GM12872 (cell line): ENCODE measurements around the gene SPDEF.

ENCODE experiments used
- TF ChIP-seq, protein P1 (sequence below): IDR thresholded peaks from 3 replicates; pipeline ENCODE4 v1.5.1; 2011; ENCODE audit warnings: low read depth, mild to moderate bottlenecking, low read length, moderate library complexity; ENCODE audit not compliant: insufficient read depth

SPDEF gene

DNA sequence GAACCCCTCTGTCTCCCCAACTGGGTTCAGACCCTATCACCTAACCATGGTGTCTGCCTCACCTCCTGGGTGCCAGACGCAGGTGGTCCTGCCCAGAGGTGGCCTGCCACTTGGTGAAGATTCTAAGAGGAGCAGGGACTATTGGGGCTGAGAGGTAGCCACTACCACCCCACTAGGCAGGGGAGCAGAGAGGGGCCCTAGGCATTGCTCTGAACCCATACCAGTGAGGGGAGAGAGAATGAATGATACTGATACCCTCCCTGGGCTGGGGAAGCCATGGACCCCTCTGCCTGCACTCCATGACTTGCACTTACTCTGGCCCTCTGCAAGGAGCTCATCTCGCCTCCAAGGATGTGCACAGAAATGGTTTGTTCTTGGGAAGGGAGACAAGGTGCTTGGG lies 31.7 kb upstream of the SPDEF start:
- TF ChIP-seq, protein P1, sequence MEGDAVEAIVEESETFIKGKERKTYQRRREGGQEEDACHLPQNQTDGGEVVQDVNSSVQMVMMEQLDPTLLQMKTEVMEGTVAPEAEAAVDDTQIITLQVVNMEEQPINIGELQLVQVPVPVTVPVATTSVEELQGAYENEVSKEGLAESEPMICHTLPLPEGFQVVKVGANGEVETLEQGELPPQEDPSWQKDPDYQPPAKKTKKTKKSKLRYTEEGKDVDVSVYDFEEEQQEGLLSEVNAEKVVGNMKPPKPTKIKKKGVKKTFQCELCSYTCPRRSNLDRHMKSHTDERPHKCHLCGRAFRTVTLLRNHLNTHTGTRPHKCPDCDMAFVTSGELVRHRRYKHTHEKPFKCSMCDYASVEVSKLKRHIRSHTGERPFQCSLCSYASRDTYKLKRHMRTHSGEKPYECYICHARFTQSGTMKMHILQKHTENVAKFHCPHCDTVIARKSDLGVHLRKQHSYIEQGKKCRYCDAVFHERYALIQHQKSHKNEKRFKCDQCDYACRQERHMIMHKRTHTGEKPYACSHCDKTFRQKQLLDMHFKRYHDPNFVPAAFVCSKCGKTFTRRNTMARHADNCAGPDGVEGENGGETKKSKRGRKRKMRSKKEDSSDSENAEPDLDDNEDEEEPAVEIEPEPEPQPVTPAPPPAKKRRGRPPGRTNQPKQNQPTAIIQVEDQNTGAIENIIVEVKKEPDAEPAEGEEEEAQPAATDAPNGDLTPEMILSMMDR: no peak

DNA sequence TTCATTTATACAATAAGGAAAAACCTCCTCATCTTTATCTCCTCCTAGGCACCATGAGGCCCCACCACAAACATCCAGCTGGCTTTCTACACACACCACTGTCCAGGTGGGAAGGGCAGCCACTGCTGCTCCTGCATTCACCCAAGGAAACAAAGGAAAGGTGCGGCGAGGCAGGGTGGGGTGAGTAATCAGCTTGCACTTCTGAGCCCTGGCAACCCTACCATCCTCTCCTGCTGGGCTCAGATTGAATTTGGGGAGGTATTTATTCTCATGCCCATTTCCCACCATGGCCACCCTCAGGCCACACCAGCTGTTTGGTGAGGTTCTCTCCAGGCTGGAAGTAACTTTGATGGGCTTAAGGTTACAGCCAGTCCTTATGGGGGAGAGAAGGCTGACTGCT lies 31.2 kb upstream of the SPDEF start:
- TF ChIP-seq, protein P1: no peak

DNA sequence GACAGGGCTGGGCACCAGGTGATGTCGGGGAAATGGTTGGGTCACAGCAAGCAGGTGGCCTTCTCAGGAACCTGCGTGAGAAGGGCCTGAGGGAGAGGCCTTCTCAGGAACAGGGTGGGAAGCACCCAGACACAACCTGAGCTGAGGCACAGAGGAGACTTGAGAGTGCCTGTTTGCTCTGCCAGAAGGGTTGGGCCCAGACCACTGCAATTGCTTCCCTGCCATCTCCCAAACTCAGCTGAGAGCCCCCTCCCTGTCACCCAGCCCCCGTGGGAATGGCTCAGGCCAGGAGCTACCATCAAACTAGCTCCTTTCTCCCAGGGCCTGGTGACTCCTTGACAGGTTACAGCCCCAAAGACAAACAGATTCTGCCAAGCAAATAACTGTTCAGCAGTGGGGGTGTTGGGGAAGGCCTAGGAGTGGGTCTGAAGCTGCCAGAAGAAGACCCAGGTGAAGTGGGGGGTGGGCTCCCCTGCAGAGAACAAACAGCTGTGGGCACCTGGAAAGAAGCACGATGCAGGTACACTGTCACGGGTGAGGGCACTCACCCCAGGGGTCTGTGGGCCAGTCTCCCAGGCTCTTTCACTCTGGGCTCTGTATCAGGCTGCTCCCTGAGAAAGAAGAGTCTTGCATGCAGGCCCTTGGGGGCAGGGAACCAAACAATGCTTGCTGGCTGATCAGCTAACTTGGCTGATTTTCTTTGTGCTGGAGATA lies 30.4 kb upstream of the SPDEF start:
- TF ChIP-seq, protein P1: no peak

DNA sequence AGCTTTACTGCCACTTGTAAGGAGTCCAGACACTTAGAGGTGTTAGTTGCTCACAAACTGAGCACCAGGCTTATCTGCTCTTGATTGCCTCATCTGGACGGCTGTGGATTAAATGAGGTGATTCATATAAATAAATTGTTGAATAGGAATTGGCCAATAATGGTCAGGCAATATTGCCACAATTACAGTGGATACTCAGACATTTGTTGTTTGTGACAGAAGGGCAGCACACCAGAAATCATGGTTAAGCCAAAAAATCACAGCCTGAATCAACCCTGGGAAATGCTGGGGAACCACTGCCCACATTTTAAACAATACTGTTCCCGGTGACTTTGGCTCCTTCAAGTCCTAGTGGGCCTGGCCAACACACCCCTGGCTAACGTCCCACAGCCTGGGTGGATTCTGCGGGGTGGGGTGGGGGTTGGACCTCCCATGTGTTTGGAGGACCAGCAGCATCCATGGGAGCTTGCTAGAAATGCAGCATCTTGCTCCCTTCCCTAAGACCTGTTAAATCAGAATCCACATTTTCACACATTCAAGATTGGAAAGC lies 29.5 kb upstream of the SPDEF start:
- TF ChIP-seq, protein P1: no peak

DNA sequence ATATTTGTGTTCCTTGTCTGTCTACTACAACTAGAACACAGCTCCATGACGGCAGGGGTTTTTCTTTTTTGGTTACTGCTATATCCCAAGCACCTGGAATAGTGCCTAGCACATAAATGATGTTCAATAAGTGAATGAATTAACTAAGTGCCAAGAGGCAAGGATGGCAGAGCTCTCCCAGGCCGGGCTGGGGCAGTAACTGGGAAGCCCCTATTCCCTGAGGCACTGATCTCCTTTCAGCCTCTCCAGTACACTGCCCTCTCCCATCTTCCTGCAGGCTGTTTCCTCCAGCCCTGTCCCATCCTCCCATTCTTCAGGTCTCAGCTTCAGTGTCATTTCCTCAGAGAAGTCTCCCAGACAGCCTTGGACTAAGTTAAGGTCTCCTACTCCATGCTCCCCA lies 29.0 kb upstream of the SPDEF start:
- TF ChIP-seq, protein P1: no peak

DNA sequence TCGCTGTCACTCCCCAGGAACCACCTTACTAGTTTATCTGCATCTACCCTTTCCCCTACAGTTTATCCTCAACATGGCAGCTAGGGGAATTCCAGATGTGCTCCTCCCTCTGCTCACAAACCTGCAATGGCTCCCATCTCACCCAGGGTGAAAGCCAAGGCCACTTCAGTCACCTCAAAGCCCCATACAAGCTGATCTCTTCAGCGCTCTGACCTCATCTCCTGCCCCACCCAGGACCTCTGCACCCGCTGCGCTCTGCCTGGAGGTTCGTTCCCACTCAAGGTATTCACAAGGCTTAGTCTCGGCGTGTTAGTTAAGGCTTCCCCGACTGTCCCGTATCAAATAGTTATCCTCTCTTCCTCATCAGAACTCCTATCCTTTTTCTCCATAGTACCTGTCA lies 28.6 kb upstream of the SPDEF start:
- TF ChIP-seq, protein P1: no peak

DNA sequence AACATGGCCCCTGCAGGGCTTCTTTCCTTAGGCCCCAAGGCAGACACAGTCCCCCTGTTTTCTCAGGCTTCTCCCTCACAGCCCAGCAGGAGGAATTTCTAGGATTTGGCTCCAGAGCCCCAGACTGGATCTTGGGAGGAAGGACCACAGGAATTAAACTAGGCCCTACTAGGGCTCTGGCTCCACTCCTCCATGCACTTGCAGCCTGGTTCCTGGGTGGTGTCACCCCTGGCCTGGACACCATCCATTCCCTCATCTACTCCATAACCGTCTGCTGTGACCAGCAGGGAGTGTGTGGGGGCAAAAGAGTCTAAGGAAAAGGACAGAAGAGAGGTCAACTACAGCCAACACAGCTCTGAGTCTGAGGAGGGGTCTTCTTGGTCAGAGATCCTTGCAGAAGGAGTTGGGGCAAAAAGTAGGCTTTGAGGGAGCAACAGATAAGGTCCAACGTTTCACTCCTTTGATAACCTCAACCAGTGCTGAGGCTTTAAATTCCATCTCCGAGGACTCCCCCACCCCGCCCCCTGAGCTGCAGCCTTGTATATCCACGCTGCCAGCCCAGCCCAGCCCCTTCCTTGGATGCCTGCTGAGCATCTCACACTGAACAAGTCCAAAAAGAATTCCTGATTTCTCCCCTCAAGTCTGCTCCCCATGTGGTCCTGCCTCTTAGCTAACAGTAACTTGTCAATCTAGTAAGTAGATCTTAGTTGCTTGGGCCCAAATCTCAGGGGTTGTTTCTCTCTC lies 27.9 kb upstream of the SPDEF start:
- TF ChIP-seq, protein P1: no peak
